Stimulated activated CD4-positive, alpha-beta T cell treated with anti-CD3 and anti-CD28 coated beads, TNF-alpha, amount 100 ng/mL, for 1 hour (primary cell): ENCODE measurements around the gene FUCA1.
"Not testable (repeated sequence)": the region's sequence is repeated elsewhere in the genome, so short reads cannot be mapped to it uniquely, and the experiment has no call there.

Experiments
- DNase-seq, 3 donors: peaks; one replicate each; pipeline ENCODE4 v3.0.0-alpha.2; 2020; ENCODE audit warnings: low read depth in 3 of 3, low spot score in 1 of 3

Gene FUCA1

DNA sequence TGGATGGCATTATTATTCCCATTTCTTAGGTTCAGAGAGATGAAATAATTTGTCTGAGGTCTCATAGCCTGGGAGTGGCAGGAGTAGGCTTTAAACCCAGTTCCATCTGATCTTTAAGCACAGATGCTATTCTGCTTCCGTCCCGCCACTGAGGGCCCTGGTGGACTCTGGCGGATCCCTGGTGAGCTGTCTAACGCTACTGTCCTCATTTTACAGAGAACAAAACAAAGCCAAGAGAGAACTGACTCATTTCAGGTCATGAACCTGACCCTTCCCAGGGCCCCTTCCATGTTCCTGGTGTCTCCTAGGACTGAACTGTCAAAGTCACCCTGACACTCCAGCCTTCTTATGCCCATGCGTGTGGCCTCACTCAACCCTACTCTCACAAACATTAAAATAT, 64.4 kb downstream of the FUCA1 start:
- DNase-seq, result no peak

DNA sequence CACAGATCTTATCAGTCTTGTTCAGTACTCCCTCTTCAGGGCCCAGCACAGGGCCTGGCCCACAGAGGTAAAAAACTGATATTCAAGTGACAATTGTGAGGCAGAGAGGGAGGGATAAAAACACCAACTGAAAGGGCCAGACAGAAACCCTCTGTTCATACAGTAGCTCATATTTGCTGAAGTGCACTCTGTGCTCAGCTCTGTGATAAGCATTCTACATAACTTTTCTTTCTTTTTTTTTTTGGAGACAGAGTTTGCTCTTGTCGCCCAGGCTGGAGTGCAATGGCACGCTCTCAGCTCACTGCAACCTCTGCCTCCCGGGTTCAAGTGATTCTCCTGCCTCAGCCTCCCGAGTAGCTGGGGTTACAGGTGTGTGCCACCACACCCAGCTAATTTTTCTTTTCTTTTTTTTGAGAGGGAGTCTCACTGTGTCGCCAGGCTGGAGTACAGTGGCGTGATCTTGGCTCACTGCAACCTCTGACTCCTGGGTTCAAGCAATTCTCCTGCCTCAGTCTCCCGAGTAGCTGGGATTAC, 65.2 kb downstream of the FUCA1 start:
- DNase-seq, result not testable (repeated sequence)

DNA sequence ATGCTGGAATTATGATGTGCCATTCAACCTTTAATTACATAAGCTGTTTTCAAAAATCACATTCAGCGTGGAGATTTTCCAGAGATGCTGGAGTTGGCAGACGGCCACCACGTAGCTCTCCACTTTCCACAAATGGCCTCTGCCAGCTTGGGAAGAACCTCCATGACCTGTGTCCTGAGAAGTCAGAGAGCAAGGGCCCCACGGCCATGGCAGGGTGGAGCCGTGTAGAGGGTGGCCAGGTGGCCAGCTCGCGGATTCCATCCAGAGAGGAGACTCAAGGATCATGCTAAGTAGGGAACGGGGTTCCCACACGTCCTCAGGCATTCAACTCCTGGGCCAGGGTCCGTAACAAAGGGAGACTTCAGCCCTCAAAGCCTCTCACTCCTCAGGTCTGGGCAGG, 66.2 kb downstream of the FUCA1 start:
- no peak for DNase-seq

DNA sequence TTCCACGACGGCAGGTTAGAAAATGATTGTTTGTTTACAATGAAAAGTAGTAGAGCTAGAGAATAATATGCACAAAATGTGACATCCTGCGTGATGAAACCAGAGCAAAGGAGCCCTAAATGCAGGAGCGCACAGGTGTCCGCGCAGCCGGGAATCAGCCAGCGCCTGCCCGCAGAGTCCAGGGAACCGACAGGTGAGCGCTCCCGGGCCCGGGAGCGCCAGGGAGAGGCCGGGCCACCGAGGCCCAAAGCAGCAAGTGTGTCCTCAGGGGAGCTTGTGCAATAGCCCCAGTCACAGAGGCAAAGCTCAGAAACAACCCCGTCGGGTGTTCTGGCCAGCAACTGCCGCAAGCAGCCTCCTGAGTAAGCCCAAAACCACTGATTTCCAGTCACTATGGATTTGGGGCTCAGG, 66.7 kb downstream of the FUCA1 start:
- no peak for DNase-seq

DNA sequence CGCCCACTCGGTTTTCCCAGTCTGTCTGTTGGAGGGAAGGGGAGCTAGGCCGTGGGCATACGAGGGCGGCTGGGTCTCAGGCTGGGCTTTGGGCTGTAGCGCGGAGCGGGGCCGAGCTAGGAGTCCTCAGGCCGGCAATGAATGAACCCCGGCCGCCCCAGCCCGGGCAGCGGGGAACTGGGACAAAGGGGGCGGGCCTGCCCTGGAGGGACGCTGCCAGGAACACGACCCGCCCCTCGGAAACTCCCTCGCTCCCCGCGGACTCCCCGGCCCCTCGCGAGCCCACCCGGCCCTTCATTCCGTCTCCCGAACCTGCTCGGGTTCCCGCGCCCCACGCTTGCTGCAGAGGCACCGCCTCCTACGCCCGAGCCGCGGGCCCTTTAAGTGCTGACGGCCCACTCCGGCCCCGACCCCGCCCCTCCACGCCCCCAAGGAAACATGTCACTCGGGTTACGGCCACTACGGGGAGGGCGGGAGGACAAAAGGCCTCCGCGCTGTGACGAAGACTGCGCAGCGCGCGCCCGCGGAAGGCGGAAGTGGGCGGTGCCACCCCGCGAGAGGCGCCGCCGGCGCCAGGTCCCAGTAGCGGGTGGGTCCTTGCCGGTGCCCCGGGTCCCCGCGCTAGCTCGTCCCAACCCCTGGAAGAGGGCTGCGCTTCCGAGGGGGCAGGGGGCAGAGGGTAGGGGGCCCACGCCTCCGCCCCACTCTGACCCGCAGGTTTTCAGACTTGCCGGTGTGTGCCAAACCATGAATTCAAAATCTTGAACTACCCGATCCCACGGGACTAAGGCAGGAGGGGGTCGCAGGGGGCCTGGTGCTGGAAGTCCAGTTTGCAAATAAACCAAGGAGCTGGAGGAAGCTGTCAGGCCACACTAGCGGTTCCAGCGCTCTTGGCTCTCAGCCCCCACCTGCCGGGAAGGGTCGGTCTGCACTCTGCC, 67.4 kb downstream of the FUCA1 start, which contains the start of gene GALE:
Gene GALE (minus strand): TSS at position 355 of the 938 bp plus-strand sequence. CDS start 1,747 bp downstream, outside the sequence.
- DNase-seq, result peak; percentile 91 to 97 (median 92)

DNA sequence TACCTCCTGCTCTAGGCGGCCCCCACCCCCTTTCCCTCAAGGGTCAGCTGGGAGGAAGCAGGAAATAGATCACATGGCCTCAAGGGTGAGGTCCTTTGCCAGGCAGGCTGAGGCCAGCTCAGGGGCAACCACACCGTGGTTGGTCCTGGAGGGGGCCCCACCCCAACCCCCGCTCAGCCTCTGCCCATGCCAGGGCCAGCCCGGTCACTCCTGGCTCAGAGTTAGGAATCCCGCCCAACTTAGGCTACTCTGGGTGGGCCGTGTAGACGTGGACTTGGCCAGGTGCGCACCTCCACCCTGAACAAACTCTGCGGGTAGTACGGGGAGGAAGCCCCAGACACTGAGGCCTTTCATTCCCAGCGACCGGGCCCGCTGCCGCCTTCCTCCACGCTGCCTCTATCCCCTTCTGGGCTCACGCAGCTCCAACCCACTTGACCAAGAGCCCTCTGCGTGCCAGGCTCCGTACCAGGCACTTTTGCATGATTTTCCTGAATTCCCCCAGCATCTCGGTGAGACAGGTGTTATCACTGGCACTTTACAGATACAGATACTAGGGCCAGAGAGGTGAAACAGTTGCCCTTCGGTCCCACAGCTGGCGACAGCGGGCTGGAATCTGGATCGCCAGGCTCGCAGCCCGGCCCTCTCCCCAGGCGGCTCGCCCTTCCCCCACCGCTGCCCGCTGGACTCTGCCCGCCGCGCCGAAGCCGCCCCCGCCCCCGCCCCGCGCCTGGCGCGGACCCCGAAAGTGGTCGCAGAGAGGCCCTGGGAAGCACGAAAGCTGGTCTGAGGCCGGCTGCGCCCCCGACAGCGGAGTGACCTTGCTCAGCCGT, 68.3 kb downstream of the FUCA1 start:
- DNase-seq, result no peak

DNA sequence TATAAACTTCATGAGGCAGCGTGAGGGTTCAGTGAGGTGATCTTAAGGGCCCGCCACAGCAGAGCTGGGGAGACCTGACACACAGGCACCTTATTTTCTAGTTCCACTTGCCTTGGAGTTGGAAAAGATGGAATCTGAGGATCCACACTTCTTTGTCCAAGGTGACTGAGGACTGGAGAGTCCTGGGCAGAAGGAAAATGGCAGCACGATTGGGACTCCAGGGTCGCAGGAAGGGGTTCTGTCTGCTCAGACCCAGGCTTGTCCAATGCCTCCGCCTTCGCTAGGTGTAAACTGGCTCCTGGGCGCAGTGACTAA, 68.9 kb downstream of the FUCA1 start:
- DNase-seq, result no peak

DNA sequence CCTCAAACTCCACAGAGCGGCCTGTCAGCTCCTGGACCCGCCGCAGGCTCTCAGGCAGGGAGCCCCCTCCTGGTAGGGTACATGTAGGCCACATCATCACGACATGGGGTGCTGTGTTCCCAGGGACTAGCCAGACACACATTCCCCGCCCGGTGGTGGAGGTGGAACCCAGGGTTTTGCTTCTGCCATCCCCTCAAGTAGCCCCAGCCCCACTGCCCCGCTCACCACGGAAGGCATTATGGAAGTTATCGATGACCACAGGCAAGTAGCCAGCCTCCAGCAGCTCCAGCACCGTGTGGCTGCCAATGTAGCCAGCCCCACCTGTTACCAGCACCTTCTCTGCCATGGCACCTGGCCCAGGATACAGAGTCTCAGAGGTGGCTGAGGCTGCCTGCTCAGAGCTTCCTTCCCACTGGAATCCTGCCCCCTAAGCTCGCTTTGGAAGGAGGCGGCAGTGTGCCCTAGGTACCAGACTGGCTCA, 69.4 kb downstream of the FUCA1 start:
- no peak for DNase-seq

DNA sequence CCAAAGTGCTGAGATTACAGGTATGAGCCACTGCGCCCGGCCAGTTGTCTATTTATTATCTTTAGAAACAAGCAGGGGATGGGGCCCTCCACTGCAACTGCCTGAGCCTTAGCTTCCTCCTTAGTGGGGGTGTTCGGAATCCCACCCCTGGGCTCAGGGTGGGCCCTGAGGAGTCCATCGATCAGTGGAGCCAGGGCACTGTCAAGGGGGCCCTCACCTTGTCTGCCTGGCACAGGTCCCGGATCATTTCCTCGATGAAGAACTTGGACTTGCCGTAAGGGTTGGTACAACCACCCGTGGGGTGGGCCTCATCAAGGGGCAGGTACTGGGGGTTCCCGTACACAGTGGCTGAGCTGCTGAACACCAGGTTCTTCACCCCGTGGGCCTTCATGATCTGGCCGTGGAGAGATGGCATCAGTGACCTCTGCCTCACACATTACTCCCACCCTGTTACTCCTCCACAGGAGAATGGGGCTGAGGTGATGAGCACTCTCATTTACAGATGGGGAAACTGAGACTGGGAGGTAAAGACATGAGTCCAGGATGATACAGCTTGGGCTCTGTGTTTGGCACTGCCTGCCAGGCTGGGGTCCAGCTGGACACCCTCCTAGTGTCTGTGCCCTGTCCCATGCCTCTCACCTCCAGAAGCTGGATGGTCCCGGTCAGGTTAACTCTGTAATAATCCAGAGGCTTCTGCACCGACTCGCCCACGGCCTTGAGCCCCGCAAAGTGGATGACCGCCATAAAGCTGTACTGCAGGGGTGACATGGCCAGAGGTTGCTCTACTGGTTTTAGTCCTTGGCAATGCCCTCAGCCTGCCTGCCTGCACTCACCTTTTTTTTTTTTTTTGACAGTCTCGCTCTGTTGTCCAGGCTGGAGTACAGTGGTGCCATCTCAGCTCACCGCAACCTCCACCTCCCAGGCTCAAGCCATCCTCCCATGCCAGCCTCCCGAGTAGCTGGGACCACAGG, 70.3 kb downstream of the FUCA1 start:
- DNase-seq, result no peak

DNA sequence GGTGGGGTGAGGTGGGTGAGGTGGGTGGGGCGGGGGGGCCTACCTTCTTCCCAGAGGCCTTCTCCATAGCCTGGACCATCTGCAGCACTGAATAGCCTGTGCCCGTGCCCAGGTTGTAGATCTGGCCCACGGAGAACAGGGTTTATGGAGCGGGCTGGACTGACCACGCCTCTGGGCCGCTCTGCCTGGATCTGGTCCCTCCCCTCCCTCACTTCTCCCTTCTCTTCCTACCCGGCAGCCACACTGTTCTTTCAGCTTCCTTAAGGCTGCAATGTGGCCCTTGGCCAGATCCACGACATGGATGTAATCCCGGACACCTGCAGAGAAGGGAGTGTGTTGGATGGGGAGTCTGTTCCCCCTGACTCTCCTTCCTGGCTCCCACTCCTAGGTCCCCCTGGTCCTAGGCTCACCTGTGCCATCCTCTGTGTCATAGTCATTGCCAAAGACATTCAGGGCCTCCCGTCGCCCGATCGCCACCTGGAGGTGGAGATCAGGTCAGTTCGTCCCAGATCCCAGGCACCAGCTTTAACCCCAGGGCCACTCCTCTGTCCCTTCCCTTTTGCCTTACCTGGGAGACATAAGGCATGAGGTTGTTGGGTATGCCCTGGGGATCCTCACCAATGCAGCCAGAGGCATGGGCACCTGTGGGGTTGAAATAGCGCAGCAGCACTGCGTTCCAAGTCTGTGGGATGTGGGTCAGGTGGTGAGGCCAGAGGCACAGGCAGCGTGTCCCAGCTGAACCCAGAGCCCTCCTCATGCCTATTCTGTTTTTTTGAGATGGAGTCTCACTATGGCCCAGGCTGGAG, 71.4 kb downstream of the FUCA1 start:
- DNase-seq, result no peak

DNA sequence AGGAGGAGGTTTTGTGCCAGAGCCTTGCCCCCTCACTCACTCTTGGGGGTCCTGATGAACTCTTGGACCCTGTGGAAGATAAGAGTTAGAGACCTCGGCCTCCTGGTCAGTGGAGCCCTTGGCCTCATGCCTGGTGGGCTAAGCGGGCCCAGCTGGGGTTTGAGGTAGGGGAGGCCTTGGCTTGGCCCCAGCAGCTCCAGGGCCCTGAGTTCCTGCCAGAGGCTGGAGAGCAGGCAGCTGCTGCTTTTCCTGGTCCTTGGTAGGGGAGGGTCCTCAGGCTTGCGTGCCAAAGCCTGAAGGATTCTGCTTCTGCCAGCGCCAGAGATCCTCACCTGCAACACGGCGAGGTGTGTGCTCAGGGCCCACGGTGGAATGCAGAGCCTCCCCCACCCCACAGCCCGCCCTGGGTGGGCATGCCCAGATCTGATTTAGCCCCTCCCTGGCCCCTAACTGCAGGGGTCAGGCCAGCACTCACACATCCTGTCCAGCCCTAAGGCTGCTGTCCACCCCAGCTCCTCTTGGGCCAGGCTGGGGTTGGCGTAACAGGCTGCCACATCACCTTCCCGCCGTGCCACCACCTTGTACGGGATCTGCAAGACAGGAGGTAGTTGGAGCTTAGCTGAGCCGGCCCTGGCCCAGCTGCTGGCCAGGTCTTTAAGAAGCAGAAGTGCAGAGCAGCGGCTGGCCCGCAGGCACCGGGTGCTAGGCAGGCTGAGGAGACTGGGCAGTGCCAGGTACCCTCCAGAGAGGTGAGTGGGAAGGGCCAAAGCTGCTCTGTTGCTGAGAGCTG, 72.2 kb downstream of the FUCA1 start:
- no peak for DNase-seq
